Activated naive CD4-positive, alpha-beta T cell treated with Interleukin-2 at 50 U/mL for 16 hours (primary cell): ENCODE data around the gene KRTAP12-4.
"Not testable (repeated sequence)": the region's sequence is repeated elsewhere in the genome, so short reads cannot be mapped to it uniquely, and the experiment has no call there.

Experiments
- DNase-seq: peaks from one replicate; pipeline ENCODE4 v3.0.0-alpha.2; 2020

The KRTAP12-4 gene

DNA sequence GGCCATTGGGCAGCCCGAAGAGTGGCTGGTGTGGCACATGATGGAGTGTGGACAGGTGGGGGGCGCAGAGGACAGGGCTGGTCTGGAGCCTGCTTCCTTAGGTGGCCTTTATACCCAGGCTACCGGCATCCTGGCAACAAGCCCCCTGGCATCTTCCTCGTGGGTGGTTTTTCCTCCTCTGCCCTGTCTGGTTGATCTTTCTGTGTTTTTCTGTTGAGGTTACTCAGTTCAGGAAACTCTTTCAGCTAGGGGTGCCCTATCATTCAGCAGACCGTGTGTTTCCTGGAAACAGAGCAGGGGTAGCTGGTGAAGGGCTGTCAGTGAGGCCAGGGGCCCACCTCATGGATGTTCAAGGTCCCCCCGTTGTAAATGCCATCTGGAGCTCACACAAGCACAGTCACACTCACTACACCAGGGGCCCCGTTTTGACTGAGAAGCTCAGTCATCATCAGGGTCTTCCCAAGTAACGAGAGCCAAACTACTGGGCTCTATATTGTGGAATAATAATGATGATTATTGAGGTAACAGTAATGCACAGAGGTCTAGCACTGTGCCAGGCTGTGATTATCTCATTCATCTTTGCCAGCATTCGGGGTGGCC lies at the start of gene KRTAP12-4:
TSS of gene KRTAP12-4 (minus strand) at position 84 of the 600 bp plus-strand sequence. CDS start at position 39, 45 bp downstream.
- no peak for DNase-seq

GRCh38 chr21:44703731-44704635 lies 49.5 kb upstream of the KRTAP12-4 start:
- DNase-seq, result no peak

DNA sequence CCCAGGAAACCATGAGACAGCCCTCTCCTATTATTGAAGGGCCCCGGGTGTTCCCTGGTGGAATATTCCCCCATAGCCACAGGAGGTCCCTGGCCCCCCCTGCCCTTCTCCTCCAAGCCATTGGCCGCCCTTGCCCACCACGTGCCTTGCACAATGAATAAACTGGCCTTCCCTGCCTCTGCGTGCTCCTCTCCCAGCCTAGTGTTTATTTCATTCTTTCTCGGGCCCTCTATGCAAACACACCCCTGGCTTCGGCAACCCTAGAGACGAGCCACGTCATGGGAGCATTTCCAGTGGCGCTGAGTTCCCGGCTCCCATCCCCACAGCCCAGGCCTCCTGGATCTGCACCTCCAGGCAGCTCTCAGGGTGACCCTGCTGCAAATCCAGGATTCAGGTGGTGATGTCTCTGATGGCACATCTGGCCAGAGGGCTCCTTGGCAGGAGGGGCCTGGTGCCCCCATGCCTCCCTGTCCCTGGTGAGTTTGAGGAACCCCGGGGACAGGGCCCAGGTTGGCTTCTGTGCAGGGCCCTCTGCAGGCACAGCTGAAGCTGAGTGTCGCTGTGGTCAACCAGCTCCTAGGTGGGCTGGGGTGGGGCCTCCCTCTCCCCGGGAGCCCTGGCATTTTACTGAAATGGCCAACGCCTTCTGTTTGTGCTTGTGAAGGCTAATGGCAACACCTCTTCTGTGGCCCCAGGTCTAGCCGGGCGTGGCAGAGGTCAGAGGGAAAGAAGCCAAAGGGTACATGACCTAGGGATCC lies 48.7 kb upstream of the KRTAP12-4 start:
- no peak for DNase-seq

- no peak for DNase-seq
Observed at GRCh38 chr21:44702111-44702972, 47.9 kb upstream of the KRTAP12-4 start.

- no peak for DNase-seq
Observed at GRCh38 chr21:44701541-44701940, 47.1 kb upstream of the KRTAP12-4 start.

GRCh38 chr21:44701023-44701400 lies 46.6 kb upstream of the KRTAP12-4 start:
- no peak for DNase-seq

DNA sequence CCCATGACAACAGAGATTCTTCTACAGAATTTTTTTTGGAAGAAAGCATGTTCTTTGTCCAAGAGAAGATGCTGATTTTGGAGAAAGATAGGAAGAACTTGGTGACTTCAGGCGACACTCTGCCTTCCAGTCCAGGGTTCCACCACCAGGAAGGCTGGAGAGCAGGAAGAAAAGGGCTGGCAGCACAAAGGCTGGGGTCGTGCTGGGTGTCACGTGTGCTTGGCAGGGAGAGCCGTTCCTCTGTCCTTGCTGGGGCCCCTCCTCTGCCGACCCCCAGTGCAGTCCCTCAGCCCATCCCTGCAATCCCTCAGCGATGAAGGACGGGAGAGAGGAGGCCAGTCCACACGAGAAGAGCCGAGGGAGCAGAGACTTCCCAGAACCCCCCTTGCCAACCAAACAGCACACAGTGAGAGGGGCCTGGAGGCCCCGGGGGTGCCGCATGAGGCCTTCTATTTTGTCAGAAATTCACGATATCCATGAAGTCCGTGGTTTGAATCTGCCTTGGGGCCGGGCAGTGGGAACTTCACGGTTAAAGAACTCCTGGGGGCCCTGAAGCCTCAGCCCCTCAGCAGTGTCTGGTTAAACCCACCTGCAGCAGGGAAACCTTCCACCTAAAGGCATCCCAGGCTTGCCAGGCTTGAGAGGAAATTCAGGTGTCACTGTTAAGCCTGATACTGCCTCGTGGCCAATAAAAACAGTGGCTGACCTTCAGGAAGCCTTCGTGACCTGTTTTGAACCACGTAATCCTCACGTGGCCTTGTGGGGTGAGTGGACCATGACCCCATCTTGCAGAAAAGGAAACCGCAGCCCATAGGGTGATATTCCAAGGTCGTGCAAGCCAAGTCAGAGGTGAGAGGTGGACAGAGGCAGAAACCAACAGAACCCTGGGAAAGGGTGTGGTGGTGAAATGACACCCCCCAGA lies 45.9 kb upstream of the KRTAP12-4 start:
- DNase-seq, result no peak

- DNase-seq, result no peak
Observed at GRCh38 chr21:44699502-44700001, 45.1 kb upstream of the KRTAP12-4 start.

DNA sequence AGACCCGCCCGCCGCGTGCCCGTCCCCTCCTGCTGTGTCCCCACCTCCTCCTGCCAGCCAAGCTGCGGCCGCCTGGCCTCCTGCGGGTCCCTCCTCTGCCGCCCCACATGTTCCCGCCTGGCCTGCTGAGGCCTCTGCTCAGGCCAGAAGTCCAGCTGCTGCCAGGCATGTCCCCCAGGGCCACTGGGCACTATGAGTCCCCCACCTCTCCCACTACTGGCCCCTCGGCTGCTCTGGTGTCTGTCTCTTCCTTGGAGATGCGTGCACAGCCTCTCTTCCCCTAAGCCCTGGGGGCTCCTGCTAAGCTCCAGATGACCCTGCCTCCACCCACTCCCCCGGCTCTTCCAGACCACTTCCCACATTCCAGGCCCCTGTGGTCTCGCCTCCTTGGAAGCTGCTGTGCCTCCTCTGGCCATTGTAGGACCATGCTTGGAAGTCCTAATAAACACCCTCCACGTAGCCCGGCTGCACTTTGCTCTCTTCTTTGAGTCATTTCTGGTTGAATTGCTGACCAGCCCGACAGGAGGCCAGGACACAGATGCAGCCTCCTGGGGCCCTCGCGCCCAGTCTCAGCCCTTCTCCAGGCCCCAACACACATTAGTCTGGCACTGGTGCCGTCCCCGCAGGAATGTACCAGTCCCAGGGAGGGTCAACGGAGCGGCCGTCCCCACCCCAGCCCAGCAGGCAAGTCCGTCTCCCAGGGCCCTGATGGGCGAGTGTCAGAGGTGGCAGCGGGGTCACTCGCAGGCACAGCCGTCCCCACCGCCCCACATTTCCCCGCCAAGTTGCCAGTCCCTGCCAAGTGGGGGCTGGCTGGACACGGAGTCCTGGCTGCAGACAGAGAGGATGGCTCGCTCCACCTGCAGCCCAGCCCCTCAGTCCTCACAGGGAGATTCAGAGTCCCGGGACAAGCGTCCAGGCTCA lies 43.6 kb upstream of the KRTAP12-4 start:
- DNase-seq, result no peak

GRCh38 chr21:44697172-44697810 lies 42.8 kb upstream of the KRTAP12-4 start, which contains the start of gene KRTAP10-12:
TSS of gene KRTAP10-12 (plus strand) at chr21:44697172. CDS start at chr21:44697202, 30 bp downstream.
- not testable (repeated sequence) for DNase-seq

- DNase-seq, result no peak
Observed at GRCh38 chr21:44696572-44696971, 42.1 kb upstream of the KRTAP12-4 start.

- DNase-seq, result no peak
Observed at GRCh38 chr21:44695641-44696040, 41.2 kb upstream of the KRTAP12-4 start.

DNA sequence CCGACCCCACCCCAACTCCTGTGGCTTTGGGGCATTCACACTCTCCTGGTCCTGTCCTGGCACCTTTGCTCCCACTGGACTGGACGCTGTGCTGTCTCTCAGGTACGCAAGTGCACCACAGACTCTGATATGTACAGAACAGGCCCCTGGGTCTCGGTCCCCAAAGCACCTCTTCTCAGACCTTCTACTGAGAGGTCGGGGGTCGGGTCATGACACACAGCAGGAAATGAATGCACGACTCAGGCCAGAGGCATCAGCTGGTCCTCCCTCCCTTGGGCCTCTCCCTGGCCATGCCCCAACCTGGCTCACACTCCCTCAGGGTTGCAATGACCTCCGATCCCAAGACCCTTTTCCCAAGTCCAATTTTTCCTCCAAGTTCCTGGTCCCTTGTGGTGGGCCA lies 40.7 kb upstream of the KRTAP12-4 start:
- no peak for DNase-seq

DNA sequence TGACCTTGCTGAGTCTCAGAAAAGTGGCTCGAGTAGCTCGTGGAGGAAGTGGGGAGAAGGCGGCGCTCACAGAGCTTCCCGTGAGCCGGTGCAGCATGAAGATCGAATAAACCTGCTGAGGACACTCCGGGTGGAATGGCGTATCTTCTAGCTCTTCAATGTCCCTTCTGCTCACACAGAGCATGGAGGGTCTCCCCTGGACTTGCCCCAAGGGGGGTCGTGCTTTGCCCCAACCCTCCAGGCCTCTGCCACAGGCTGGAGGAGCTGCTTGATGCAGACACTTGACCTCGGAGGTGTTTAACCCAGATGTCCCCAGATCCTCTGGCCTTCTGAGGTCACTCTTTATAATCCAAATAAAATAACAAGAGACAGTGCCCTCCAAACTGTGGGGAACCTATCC lies 40.3 kb upstream of the KRTAP12-4 start:
- no peak for DNase-seq

- DNase-seq, result no peak
Observed at GRCh38 chr21:44692798-44693512, 38.5 kb upstream of the KRTAP12-4 start.

- DNase-seq, result no peak
Observed at GRCh38 chr21:44691686-44692085, 37.2 kb upstream of the KRTAP12-4 start.

DNA sequence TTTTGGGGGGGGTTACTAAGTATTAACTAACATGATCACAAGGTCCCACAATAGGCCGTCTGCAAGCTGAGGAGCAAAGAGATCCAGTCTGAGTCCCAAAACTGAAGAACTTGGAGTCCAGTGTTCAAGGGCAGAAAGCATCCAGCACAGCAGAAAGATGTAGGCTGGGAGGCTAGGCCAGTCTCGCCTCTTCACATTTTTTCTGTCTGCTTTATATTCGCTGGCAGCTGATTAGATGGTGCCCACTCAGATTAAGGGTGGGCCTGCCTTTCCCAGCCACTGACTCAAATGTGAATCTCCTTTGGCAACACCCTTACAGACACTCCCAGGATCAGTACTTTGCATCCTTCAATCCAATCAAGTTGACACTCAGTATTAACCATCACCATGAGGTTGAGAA lies 35.3 kb upstream of the KRTAP12-4 start:
- not testable (repeated sequence) for DNase-seq

- DNase-seq, result no peak
Observed at GRCh38 chr21:44687671-44688070, 33.2 kb upstream of the KRTAP12-4 start.
